Measurements from ENCODE around the gene GMPPA.

The GMPPA gene

GRCh38 chr2:219525533-219526232, 27.0 kb downstream of the GMPPA start:
- Mint-ChIP-seq H3K4me1 (ENCODE audit: low read depth) (no peaks in the 10 kb centered on the region), H3K36me3 (ENCODE audit: low read depth) (no peaks in the 10 kb centered on the region), H3K27me3 (ENCODE audit: low read depth) (peaks cover 87% of the 10 kb centered on the region), H3K27ac (no peak overlapping the region), H3K4me3 (no peak overlapping the region), H3K9me3 (no peaks in the 10 kb centered on the region)

GRCh38 chr2:219526320-219527075, 27.8 kb downstream of the GMPPA start:
- Mint-ChIP-seq H3K27ac (no peak overlapping the region), H3K4me3 (no peak overlapping the region), H3K36me3 (ENCODE audit: low read depth) (no peaks in the 10 kb centered on the region), H3K9me3 (no peaks in the 10 kb centered on the region), H3K27me3 (ENCODE audit: low read depth) (peaks cover 87% of the 10 kb centered on the region), H3K4me1 (ENCODE audit: low read depth) (no peaks in the 10 kb centered on the region)

- H3K4me1 Mint-ChIP-seq (ENCODE audit: low read depth) = no peaks in the 10 kb centered on the region
- H3K4me3 Mint-ChIP-seq = no peak overlapping the region
- H3K27ac Mint-ChIP-seq = no peak overlapping the region
- H3K9me3 Mint-ChIP-seq = no peaks in the 10 kb centered on the region
- peaks cover 82% of the 10 kb centered on the region for H3K27me3 Mint-ChIP-seq (ENCODE audit: low read depth)
- H3K36me3 Mint-ChIP-seq (ENCODE audit: low read depth) = no peaks in the 10 kb centered on the region
Observed at GRCh38 chr2:219527076-219527394, 28.3 kb downstream of the GMPPA start.

DNA sequence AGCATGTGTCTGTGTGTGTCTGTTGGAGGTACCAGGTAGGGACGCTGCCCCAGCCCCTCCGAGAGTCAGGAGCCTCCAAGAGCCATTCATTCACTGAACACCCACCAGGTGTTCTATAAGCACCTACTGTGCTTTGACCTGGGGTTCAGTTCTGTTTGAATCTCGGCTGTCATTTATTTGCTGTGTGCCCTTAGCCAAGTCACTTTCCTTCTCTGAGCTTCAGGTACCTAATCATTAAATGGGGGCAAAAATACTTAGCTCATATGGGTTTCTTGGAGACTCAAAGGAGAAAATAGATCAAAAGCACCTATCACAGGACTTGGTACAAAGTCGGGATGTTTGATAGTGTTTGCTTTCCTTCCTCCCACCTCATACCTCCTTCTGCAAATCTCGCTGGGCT, 28.8 kb downstream of the GMPPA start:
- Mint-ChIP-seq H3K36me3 (ENCODE audit: low read depth) (no peaks in the 10 kb centered on the region), H3K4me1 (ENCODE audit: low read depth) (no peaks in the 10 kb centered on the region), H3K4me3 (no peak overlapping the region), H3K9me3 (no peaks in the 10 kb centered on the region), H3K27ac (no peak overlapping the region), H3K27me3 (ENCODE audit: low read depth) (peaks cover 80% of the 10 kb centered on the region)

- Mint-ChIP-seq H3K36me3 (ENCODE audit: low read depth) (no peaks in the 10 kb centered on the region), H3K27me3 (ENCODE audit: low read depth) (peaks cover 58% of the 10 kb centered on the region), H3K9me3 (no peaks in the 10 kb centered on the region), H3K4me1 (ENCODE audit: low read depth) (no peaks in the 10 kb centered on the region), H3K27ac (no peak overlapping the region), H3K4me3 (no peak overlapping the region)
Observed at GRCh38 chr2:219530048-219530963, 31.6 kb downstream of the GMPPA start.

GRCh38 chr2:219531639-219532377, 33.1 kb downstream of the GMPPA start:
- H3K27me3 Mint-ChIP-seq (ENCODE audit: low read depth) = peaks cover 45% of the 10 kb centered on the region
- H3K36me3 Mint-ChIP-seq (ENCODE audit: low read depth) = no peaks in the 10 kb centered on the region
- no peak overlapping the region for H3K27ac Mint-ChIP-seq
- no peaks in the 10 kb centered on the region for H3K4me1 Mint-ChIP-seq (ENCODE audit: low read depth)
- no peaks in the 10 kb centered on the region for H3K9me3 Mint-ChIP-seq
- H3K4me3 Mint-ChIP-seq = no peak overlapping the region

DNA sequence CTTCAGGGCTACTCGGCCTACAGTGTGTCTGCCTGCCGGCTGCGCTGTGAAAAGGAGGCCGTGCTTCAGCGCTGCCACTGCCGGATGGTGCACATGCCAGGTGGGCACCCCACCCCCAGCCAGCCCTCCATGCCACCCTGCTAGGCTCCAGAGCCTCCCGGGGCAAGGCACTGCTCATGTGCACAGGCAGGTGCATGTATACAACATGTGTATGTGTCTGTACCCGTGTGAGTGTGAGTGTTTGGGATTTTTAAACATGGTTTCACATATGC, 33.6 kb downstream of the GMPPA start:
- no peak overlapping the region for H3K27ac Mint-ChIP-seq
- H3K27me3 Mint-ChIP-seq (ENCODE audit: low read depth) = peaks cover 41% of the 10 kb centered on the region
- no peaks in the 10 kb centered on the region for H3K9me3 Mint-ChIP-seq
- no peaks in the 10 kb centered on the region for H3K4me1 Mint-ChIP-seq (ENCODE audit: low read depth)
- no peaks in the 10 kb centered on the region for H3K36me3 Mint-ChIP-seq (ENCODE audit: low read depth)
- no peak overlapping the region for H3K4me3 Mint-ChIP-seq

DNA sequence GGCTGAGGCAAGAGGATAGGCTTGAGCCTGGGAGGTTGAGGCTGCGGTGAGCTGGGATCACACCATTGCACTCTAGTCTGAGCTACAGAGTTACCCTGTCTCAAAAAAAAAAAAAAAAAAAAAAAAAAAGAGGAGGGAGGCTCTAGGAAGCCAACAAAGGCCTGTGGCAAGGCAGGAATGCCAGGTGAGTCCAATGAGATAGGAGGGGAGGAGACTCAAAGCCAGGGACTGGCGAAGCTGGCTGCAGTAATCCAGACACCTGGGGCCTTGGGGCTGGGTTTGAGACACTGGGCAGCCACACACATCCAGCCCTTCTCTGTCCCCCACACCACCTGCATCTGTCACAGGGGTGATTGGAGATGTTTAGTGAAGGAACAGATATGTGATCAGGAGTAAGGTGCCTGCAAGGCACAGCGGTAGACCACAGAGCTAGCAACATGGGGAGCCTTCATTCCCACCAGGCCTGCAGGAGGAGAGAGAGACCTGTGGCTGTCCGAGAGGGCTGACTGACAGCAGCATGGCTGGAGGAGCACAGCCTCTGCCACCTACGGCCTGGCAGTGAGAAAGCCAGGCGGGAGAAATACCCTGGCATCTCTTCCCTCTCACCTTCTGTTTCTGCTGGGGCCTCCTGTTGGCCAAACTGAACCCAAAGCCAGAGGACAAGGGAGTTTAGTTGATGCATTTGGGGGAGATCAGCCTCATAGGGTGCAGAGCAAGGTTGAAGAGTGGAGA, 35.4 kb downstream of the GMPPA start:
- Mint-ChIP-seq H3K9me3 (no peaks in the 10 kb centered on the region), H3K27me3 (ENCODE audit: low read depth) (peaks cover 24% of the 10 kb centered on the region), H3K27ac (no peak overlapping the region), H3K4me3 (no peak overlapping the region), H3K4me1 (ENCODE audit: low read depth) (no peaks in the 10 kb centered on the region), H3K36me3 (ENCODE audit: low read depth) (peaks cover 2% of the 10 kb centered on the region)

GRCh38 chr2:219536425-219536824, 37.7 kb downstream of the GMPPA start:
- no peak overlapping the region for H3K4me3 Mint-ChIP-seq

GRCh38 chr2:219536967-219537366, 38.3 kb downstream of the GMPPA start:
- no peaks in the 10 kb centered on the region for H3K27me3 Mint-ChIP-seq (ENCODE audit: low read depth)

More at GRCh38 chr2:219536425-219536824, 37.7 kb downstream of the GMPPA start:
- Mint-ChIP-seq H3K27me3 (ENCODE audit: low read depth) (peaks cover under 1% of the 10 kb centered on the region), H3K36me3 (ENCODE audit: low read depth) (peaks cover 10% of the 10 kb centered on the region), H3K27ac (no peak overlapping the region), H3K4me1 (ENCODE audit: low read depth) (no peaks in the 10 kb centered on the region), H3K9me3 (no peaks in the 10 kb centered on the region)

DNA sequence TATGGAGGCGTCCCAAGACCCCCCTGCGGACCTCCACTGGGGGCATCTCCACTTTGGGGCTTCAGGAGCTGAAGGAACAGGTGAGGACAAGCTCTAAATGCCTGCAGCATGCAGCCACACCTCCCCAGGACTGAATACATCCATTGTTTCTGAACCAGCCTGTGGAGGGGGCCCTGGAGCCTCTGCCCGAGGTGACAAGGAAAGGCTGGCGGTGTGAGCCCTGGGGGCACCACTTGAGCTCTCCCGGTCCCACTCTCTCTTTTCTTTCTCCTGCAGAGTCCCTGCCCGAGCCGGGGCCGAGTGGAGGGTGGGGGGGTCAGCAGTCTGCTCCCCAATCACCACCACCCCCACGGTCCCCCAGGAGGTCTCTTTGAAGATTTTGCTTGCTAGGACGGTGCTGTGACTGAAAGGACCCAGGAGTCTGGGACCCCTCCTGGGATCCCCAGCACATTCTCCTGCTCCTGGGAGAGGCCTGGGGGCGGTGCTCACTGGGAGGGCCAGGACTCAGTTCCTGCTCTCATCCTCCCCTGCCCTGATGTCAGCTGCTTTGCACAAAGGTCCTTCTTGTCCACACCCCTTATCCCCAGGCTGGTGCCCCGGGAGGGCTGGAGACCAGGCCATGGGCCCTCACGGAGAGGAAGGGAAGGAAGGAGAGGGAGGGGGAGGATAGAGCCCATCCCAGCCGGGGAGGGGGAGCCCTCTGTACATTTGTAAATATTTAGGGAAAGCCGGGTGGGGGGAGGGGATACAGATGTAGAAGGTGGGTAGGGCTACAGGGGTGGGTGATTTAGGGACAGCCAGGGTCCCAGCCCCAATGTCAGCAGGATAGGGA, 39.2 kb downstream of the GMPPA start:
- peaks cover 8% of the 10 kb centered on the region for H3K4me1 Mint-ChIP-seq (ENCODE audit: low read depth)
- H3K27ac Mint-ChIP-seq = no peak overlapping the region
- no peaks in the 10 kb centered on the region for H3K9me3 Mint-ChIP-seq
- H3K4me3 Mint-ChIP-seq = no peak overlapping the region
- no peaks in the 10 kb centered on the region for H3K27me3 Mint-ChIP-seq (ENCODE audit: low read depth)
- H3K36me3 Mint-ChIP-seq (ENCODE audit: low read depth) = peaks cover 10% of the 10 kb centered on the region

More at GRCh38 chr2:219536967-219537366, 38.3 kb downstream of the GMPPA start:
- Mint-ChIP-seq H3K36me3 (ENCODE audit: low read depth) (peaks cover 10% of the 10 kb centered on the region), H3K9me3 (no peaks in the 10 kb centered on the region), H3K4me3 (no peak overlapping the region), H3K27ac (no peak overlapping the region), H3K4me1 (ENCODE audit: low read depth) (no peaks in the 10 kb centered on the region)

DNA sequence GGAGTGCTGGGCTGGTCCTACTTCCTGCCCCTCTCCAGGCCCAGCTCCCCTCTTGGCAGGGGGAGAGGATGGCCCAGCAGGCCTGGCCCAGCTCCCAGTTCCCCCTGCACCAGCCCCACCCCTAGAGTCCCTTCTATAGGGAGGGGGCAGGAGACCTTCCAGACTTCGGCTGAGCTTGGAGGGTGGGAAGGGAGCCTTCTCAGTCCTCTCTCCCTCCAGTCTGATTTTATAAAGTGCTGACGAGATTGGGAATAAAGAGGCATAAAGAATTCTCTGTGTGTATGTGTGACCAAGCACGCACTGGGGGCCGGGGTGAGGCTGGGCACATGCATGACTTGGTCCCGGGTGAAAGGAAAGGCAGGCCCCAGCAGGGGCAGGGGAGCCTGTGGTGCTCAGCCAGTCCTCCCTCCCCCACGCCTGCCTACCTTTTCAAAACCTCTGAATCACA, 39.8 kb downstream of the GMPPA start:
- Mint-ChIP-seq H3K27me3 (ENCODE audit: low read depth) (no peaks in the 10 kb centered on the region), H3K27ac (no peak overlapping the region), H3K4me3 (no peak overlapping the region), H3K9me3 (no peaks in the 10 kb centered on the region), H3K4me1 (ENCODE audit: low read depth) (peaks cover 9% of the 10 kb centered on the region), H3K36me3 (ENCODE audit: low read depth) (peaks cover 10% of the 10 kb centered on the region)
